ENCODE measurements around the gene SPTBN1. TPM values are rescaled to one million over a fixed set of nuclear protein-coding genes. Genes with fewer than 3 reads are reported as not detected.

Gene SPTBN1
- total and polyA plus RNA-seq, 2 of the 4 experiments (the other 2 are of a cell fraction): 49.1 to 241 TPM

DNA sequence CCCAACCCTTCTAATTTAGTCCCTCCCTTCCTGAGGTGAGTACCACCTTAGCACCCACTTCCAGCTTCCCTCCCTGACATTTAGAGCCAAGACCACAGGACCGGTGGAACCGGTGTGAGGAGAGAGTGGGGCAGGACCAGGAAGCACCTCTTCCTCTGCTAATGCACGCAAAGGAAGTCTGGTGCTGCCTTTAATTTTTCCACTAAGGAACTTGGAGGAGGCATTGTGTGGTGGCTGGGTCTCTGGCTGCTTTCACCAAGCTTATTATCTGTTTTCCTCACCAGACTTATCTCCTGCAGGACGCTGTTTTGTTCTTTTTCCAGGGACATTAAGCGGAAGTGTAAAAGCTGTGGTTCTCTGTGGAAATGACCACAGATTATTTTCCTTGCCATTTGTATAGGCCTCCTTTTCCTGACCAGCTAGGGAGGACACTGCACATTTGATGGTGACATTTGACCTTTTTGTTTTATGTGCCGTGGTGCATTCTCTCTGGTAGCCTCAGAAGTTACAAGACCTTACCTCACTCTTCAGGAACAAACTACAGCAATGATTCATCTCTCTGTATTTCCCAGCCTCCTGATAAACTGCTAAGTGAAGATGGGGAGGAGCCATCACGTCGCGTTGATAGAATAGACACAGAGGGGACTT is 39.8 kb upstream of the SPTBN1 start:
- no peak overlapping the region for H3K27ac ChIP-seq (ENCODE audit: insufficient read depth, low read length)
- no peak overlapping the region for H4K91ac ChIP-seq (ENCODE audit: insufficient read depth, low read depth, low read length)
- H2BK20ac ChIP-seq (ENCODE audit: low read depth, low read length): no peak overlapping the region
- ChIA-PET CTCF (no interaction called here), POLR2A (ENCODE audit: unreplicated experiment) (no interaction called here)
- peaks cover 11% of the 10 kb centered on the region; the same call in 1 of the 2 replicates for H3K9me1 ChIP-seq (ENCODE audit: insufficient read depth, low read length)
- TF ChIP-seq BHLHE40 (IDR thresholded peaks at IDR 0.05; ENCODE audit: low read depth, low read length) (no peak), RCOR1 (IDR thresholded peaks at IDR 0.05; ENCODE audit: insufficient replicate concordance, low read length) (no peak), NFE2L2 (IDR thresholded peaks at IDR 0.05; ENCODE audit: low read depth, low read length) (no peak)
- H2BK15ac ChIP-seq (ENCODE audit: low read depth, low read length): peak overlapping the region; percentile 31; the same call in 1 of the 3 replicates
- H3K56ac ChIP-seq (ENCODE audit: extremely low read depth, insufficient read depth, low read length): no peak overlapping the region
- no peak overlapping the region for H2AK9ac ChIP-seq (replicated peaks; ENCODE audit: low read depth, low read length, poor library complexity)
- H3K27me3 ChIP-seq (ENCODE audit: control insufficient read depth, insufficient read depth, low read length): no peaks in the 10 kb centered on the region
- no peak overlapping the region for H3K4me3 ChIP-seq (ENCODE audit: insufficient read depth, low read depth, low read length)
- no peak overlapping the region for H4K8ac ChIP-seq (ENCODE audit: low read depth in 2 of 2, low read length in 2 of 2)
- no peak overlapping the region for H3K23ac ChIP-seq (ENCODE audit: low read depth, low read length)
- BruUV-seq (replicated peaks): no TSS peak
- H3K9ac ChIP-seq (ENCODE audit: low read depth, low read length): no peak overlapping the region
- no peaks in the 10 kb centered on the region for H3K79me1 ChIP-seq (ENCODE audit: low read depth in 1 of 2, low read length in 2 of 2)
- DNase-seq (peak; percentile 37), ATAC-seq (ENCODE audit: low read depth) (no peak; the same call in 1 of the 2 replicates)
- no peaks in the 10 kb centered on the region for H3K9me3 ChIP-seq (ENCODE audit: control insufficient read depth, insufficient read depth, low read length)
- H2AFZ ChIP-seq (replicated peaks; ENCODE audit: low read length, poor library complexity): peak overlapping the region; percentile 72
- H3K18ac ChIP-seq (ENCODE audit: low read depth, low read length): no peak overlapping the region
- H3K14ac ChIP-seq (replicated peaks; ENCODE audit: low read depth, low read length): 0 out of 2 replicates have a peak overlapping the region, but pooled peaks have one; percentile 55
- no peak overlapping the region for H4K5ac ChIP-seq (ENCODE audit: low read depth, low read length)
- no peak overlapping the region for H2AK5ac ChIP-seq (ENCODE audit: low read depth, low read length)
- no peak overlapping the region for H3K4ac ChIP-seq (ENCODE audit: low read depth, low read length)
- H3K36me3 ChIP-seq (ENCODE audit: control insufficient read depth, insufficient read depth, low read length): no peaks in the 10 kb centered on the region
- H3K4me1 ChIP-seq (ENCODE audit: control insufficient read depth, insufficient read depth, low read length): no peaks in the 10 kb centered on the region
- dilution Hi-C loops (cut with HindIII; ENCODE audit: low sequenced_read_pairs, unreplicated experiment) (no loop called here), in situ Hi-C loops (cut with MboI; ENCODE audit: low sequenced_read_pairs) (no loop called here), intact Hi-C loops (cut with micrococcal nuclease) (loop anchor here (5.0 kb wide), 1 partner anchor 64 kb away; no protein-coding TSS in a partner anchor)
- H2BK5ac ChIP-seq (ENCODE audit: low read depth, low read length, poor library complexity, severe bottlenecking): no peak overlapping the region
- no CpG with 5 or more reads among the region's 9 CpGs for WGBS, 2 experiments (ENCODE audit: extremely low coverage in 2 of 2, insufficient read length in 1 of 2)
- no peak overlapping the region for H2BK120ac ChIP-seq (ENCODE audit: low read depth, low read length)
- H3K4me2 ChIP-seq (ENCODE audit: low read depth, low read length): no peak overlapping the region
- no peaks in the 10 kb centered on the region for H4K20me1 ChIP-seq (ENCODE audit: insufficient read depth, low read length)

All from IMR-90 (cell line).